NOMO-1 treated with dmso at 0.1 percent for 144 hours (cell line): ENCODE measurements around the gene FIS1.
"Not testable (repeated sequence)": the region's sequence is repeated elsewhere in the genome, so short reads cannot be mapped to it uniquely, and the experiment has no call there.

Experiments
- DNase-seq: peaks from one replicate; lab custom pipeline; 2025; ENCODE audit not compliant: unreplicated experiment; lab: John Stamatoyannopoulos, UW

The FIS1 gene

DNA sequence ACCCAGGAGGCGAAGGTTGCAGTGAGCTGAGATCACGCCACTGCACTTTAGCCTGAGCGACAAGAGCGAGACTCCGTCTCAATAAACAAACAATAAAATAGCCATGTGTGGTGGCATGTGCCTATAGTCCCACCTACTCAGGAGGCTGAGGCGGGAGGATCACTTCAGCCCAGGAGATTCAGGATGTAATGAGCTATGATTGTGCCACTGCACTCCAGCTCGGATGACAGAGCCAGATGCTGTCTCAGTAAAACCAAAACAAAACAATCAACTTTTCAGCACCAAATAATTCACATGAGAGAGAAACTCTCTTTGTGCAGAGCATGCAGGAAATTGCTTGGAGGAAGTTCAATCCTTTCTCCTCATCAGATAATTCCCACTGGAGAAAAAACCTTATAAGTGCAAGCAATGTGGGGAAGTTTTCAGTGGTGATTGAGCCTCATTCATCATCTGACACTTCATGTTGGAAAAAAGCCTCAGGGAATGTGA, 13.4 kb upstream of the FIS1 start:
- no peak for DNase-seq

DNA sequence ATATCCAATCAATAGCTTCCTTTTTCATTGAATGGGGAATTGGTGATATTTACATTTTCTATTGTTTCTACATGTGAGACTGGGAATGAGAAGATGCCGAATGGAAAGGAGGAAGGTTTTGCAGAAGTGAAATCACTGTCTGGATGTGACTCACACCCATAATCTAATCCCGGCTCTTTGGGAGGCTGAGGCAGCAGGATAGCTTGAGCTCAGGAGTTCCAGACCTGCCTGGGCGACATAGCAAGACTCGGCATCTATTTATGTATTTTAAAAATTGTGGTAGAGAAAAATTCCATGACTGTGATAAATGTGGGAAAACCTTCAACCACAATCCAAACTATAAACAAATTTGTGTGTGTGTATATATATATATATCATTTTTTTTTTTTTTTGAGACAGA, 10.9 kb upstream of the FIS1 start:
- no peak for DNase-seq

DNA sequence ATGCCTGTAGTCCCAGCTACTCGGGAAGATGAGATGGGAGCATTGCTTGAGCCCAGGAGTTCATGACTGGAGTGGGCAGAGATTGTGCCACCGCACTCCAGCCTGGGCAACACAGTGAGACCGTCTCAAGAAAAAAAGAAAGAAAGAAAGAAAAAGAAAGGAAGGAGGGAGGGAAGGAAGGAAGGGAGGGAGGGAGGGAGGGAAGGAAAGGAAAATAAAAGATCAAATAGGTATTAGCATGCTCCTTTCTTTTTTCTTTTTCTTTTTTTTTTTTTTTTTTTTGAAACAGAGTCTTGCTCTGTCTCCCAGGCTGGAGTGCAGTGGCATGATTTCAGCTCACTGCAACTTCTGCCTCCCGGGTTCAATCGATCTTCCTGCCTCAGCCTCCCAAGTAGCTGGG, 8.3 kb upstream of the FIS1 start:
- DNase-seq: not testable (repeated sequence)

DNA sequence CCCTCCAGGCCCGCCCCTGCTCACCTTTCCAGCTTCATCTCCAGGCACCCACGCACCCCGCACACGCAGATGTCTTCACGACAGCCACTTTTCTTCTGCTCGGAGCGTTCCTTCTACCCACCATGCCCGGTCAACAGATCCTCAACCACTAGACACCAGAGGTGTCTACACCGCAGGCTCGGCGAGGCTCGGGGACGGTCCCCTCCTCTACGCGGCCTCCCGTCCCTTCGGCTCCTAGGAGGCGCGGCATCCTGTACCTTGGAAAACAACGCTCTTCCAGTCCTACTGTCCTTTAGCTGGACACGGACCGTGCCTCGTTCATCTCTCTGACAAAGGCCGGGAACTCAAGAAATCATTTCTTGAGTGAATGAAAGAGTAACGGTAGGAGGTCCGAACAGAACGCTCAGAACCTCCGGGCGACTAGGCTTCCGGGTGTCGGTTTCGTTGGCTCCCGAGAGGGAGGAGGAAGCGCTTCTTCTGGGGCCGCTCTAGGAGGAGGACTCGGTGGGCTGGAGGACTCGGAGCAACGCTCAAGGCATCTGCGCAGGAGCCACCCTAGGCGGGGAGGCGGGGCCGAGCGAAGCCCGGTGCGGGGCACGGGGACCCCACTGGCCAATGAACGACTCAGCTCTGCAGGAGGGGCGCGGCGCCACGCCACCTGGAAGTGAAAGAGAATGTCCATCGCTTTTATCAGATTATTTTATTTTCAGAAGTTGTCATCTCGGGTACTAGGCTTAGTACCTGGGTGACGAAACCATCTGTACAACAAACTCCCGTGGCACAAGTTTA, 7.2 kb upstream of the FIS1 start:
- DNase-seq: peak; percentile 100

DNA sequence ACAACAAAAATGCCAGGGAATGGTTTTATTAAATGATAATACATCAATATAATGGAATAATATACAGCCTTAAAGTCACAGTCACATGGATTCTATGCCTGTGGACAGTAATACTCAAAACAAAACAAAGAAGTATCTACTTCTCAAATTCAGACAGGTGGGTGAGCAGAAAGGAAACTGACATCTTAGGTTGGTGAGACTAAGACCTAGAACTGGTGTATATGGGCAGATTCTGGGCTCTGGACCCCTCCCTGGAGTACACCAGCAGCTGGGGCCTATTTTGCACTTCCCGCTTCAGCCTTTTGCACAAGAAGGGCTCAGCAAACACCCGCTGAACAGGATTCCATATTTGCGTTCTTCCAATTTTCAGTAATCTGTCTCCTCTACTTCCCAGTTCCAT, 5.4 kb upstream of the FIS1 start:
- DNase-seq: no peak

DNA sequence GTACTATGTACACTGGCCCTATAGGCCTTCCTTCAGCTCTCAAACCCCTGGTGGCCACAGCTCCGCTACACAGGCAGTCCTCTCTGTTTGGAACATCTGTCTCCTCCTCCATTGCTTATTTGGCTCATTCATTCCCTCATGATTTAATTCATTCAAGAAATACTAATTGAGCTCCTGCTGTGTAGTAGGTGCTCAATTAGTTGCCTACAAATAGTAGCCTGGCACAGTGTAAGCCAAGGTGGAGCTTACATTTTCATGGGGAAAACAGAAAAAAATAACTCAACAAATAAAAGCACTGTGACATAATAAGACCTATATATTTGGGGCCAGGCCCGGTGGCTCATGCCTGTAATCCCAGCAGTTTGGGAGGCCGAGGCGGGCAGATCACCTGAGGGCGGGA, 3.4 kb upstream of the FIS1 start:
- no peak for DNase-seq

DNA sequence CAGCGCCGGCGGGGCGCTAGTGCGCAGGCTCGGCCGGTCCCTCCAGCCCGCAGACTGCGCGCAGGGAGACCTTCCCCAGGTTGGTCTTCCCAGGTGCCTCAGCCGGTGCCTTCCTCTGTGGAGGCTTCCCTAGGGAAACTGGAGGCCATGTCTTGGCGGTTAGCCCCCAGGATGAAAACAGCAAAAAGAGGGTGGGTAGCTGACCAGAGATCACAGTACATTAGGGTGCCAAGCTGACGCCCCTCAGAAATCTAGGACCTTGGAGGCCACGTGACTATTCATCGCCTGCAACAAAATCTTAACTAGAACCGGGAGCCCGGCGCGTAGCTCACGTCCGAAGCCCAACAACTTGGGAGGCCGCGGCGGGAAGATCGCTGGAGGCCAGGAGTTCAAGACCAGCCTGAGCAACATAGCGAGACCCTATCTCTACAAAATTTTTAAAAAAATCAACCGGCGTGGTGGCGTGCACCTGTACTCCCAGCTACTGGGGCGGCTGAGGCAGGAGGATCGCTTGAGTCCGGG, 327 bp upstream of the FIS1 start:
- no peak for DNase-seq

DNA sequence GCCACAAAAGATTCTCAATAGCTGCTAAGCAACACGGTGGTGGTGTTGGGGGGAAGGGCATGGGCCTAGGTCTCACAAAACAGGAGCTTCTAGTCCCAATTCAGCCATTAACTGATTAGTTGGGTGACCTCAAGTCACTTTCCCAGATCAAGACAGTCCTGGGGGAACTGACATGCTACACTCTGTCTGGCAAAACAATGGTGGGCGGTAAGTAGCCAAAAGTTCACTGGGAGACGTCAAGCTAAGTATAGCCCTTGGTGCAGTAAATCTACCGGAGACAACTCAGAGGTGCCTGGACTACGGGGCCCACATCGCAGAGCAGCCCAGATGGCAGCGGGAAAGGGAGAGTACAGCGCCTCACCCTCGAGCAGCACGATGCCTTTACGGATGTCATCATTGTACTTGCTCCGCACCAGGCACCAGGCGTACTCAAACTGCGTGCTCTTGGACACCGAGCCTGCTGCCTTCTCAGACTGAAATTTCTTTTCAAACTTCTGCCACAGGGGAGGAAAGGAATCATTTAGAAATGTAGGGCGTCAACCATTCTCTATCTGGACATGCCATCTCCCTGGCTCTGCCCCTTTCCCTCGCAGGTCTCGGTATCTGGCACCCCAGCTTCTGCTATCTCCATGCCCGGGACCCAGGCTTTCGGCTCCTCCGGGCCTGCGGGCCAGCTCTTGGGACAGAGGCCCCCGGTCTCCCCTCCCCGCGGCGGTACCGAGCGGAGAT, 1.1 kb downstream of the FIS1 start:
- DNase-seq: no peak

DNA sequence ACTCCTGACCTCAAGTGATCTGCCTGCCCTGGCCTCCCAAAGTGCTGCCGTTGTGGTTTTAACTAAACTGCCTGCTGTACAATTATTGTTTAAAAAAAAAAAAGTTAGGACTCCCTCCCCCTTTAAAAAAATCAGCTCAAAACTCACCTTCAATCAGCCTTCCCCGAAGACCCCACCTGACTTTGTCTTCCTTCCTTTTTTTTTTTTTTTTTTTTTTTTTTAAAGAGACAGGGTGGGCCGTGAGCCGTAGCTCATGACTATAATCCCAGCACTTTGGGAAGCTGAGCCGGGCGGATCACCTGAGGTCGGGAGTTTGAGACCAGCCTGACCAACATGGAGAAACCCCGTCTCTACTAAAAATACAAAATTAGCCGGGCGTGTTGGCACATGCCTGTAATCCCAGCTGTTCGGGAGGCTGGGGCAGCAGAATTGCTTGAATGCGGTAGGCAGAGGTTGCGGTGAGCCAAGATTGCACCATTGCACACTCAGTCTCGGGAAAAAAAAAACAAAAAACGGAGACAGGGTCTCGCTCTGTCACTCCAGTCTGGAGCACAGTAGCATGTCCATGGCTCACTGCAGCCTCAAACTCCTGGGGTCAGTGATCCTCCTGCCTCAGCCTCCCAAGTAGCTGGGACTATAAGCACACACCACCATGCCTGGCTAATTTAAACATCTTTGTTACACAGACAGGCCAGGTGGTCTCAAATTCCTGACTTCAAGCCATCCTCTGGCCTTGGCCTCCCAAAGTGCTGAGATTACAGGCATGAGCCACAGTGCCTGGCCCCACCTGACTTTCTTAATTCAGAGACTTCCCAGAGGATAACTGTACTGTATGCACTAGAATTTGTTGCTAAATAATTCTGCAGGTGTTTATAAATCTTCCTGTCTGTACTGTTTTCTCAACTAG, 3.2 kb downstream of the FIS1 start:
- DNase-seq: peak; percentile 86

DNA sequence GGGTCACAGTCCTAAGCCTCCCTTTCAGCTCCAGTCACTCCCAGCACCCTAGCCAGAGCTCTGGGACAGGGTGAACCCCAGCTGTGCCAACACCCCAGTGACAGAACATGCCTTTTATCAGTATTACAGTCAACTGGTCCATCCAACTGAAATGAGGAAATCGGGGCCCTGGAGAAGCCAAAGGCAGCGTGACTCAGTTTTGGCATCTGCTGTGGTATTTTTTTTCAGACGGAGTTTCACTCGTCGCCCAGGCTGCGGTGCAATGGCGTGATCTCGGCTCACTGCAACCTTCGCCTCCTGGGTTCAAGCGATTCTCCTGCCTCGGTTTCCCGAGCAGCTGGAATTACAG, 3.9 kb downstream of the FIS1 start:
- DNase-seq: peak; percentile 66

DNA sequence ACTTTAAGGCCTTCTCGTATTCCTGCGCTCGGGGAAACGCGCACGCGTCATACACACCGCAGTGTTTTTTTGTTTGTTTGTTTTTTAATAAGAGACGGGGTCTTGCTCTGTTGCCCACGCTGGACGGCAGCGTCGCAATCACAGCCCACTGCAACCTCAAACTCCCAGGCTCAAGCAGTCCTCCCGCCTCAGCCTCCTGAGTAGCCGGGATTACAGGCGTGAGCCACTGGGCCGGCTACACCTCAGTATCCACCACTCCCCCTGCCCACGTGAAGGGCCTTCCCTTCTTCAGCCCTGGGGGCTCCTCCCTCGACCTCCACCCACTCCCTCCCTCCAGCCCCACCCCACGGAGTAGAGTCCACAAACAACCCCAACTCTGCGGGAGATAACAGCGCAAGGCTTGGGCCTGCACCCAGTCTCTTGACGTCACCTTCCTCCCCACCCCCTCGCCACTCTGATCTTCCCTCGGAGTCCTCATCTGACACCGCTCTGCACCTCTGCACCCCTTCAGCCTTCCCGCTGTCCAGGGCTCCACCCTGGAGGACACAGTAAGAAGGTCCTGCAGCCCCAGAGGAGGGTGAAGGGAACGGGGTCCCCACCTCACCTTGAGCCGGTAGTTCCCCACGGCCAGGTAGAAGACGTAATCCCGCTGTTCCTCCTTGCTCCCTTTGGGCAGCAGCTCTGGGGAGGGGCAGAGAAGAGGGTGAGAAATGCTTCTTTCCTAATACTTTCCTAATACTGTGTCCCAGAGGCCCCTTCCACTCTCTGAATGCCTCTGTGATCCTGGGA, 4.5 kb downstream of the FIS1 start:
- DNase-seq: no peak

DNA sequence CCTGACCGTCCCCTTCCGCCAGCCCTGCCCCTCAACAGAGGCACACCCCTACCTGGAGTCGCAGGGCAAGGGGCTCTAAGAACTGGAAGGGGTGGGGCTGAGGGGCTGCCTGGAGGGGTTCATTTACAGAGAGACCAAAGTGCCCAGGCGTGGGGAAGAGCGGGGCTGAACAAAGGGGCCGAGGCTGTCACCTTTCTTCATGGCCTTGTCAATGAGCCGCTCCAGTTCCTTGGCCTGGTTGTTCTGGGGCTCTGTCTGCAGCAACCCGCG, 5.0 kb downstream of the FIS1 start:
- no peak for DNase-seq

DNA sequence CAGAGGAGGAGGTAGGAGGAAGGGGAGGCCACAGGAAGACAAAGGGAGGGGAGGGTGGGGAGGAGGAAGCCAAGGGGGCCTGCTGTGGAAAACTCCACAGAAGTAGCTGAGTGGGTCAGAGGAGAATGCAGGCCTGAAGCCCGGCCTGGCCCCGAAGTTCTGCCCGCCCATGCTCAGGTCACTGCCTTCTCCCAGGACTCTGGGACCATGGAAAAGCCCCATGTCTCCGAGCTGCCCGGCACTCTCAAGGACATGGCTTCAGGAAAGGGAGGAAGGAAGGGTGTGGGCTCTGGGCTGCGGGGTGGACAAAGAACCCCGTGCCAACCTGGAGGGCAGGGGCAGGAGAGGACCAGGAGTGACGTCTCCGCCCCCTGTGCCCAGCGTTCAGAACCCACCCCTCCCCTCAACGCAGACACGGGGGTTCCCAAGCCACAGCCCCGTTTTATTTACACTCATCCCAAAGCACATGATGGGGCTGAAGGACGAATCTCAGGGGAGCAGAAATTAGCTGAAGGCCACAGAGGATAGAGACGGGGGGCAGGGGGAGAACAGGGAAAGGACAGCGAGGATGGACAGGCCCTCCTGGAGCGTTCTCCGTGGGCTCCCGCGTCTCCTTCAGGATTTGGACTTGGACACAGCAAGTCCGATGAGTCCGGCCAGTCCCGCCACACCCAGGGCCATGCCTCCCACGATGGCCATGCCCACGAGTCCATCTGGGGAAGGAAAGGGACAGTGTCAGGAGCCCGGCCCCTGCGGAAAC, 5.5 kb downstream of the FIS1 start:
- DNase-seq: no peak

DNA sequence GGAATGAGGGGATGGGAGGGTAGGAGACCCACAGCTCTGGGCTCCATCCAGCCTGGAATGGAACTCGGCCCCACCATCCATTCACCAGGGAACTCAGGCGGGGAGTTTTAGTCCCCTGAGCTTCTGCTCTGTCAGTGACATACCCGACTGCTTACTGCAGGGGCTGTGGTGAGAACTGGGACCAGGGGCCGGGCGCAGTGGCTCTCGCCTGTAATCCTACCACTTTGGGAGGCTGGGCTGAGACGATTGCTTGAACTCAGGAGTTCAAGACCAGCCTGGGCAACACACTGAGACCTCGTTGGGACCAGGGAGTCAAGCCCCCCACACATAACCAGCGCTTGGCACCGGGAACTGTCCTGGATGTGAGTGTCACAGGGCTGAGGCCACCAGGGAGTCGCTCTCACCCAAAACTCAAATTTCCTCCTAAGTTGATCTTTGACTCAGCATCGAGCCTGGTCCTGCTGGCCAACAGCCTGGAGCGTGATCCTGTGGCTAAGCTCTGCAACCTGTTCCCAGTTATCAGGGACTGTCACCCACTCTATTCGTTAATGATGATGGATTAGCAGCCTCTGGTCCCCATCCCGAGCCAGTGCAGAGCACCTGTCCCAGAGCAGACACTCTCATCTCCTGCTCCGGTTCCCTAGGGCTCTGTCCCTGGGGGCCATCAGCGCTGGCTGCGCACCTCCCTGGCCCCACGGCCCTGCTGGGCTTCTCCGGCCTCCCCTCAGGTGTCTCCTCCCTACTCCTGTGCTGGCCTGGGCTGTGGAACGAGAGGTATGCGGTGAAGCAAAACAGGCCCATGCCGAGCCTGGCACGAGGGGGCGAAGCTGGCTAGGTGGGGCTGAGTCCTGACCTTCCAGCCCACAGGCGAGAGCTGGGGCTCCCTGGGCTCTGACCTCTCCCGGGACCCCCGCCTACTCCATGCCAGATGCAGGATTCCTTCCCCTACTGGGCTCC, 6.4 kb downstream of the FIS1 start:
- DNase-seq: no peak

DNA sequence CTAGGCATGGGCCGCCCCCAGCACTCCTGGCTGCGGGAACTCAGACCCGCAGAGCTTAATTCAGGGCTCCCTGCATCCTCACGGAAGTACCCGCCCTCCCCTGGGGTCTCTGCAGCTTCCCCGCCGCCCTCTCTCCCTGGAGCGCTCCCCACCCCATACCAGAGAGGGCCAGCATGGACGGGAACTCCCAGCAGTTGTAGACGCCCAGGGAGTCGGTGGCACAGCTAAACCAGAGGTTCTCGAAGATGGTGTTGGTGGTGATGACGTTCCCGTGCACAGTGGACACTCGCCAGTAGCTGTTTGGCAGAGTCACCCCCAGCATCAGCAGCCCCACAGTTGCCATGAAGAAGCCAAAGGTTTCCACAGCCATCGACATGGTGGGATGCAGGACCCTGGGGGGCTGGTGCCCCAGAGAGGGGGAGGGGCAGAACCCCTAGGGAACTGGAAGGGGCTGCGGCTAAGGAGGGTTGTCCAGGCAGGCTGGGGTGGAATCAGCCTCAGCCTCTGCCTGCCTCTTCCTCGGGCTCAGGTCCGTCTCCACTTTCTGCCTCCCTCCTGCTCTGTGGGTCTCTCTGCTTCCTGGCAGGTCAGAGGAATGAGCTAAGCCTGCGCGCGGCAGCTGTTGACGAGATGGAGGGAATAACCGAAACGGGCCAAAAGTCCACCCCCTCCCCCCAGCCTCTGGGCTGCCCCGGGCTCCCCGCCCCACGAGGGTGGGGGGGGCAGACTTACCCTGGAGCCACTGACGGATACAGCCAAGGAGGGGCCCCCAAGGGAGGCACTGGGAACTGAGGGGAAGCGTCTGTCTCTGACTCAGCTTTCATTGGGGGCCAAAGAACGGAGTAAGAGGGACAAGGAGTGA, 7.4 kb downstream of the FIS1 start, which contains the start of gene CLDN15:
TSS of gene CLDN15 (minus strand) at position 597 of the 862 bp plus-strand sequence. CDS start at position 376, 221 bp downstream.
- DNase-seq: peak; percentile 33

DNA sequence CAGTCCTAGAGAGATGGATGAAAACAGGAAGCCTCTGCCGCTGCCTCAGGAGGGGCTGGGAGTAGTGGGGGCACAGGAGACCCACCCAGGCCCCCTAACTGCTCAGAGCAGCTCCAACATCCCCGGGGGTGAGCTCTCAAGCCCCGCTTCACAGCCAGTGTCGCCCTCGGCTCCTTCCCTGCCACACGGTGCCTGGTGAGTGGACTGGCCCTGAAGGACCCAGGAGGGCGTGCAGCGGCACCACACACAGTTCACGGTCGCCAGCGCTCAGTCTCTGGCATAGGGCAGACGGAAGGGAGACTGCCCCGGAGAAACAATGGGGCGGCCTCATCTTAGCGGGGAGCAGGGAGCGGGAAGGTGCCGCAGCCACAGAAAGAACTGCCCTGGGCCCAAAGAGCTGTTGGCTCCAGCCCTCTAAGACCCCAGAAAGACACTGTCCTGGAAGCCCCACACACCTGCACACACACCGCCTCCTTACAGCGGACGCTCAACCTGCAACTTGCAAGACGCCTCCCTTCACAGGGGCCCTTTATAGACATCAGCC, 8.5 kb downstream of the FIS1 start:
- DNase-seq: no peak

DNA sequence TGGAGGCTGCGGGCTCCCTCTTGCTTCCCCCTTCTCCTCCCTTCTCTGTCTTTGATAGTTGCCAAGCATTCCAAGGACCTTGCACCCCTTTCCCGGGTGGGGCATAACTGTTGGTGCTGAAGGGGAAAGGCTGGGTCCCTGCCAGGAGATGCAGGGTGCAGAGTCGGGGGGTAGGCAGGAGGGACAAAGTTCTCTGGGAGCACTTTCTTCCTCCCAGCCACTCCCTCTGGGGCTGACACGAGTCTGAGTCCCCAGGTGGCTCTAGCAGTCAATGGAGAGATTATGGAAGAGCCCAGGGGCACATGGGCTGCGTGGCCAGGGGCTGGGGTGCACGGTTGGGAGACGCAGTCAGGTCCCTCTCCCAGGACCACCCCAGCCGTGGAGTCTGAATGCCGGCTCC, 9.4 kb downstream of the FIS1 start:
- DNase-seq: no peak

DNA sequence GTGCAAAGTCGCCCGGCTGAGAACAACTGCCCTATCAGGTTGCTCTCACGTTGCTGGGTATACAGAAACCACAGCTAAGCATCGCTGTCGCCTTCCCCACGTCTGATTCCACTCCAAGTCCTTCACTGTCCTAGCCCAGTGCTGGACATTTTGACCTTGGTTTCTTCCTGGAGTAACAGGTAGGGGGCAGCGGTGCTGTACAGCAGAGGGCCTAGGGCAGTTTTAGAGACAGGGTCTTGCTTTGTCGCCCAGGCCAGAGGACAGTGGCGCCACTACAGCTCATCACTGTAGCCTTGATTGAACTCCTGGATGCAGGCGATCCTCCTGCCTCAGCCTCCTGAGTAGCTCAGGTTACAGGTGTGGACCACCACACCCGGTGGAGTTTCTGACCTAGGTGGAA, 9.8 kb downstream of the FIS1 start:
- DNase-seq: no peak
